GM19372 (cell line): ENCODE results near the gene TBX1.
A peak's percentile ranks its signal among the peaks of the same experiment; 100 is the strongest.

Experiments used
- ATAC-seq: cut with Tn5 transposase; IDR thresholded peaks from one replicate; pipeline ENCODE4 v1.9.1; 2021; ENCODE audit warnings: mild to moderate bottlenecking, low read depth, moderate library complexity; ENCODE audit not compliant: unreplicated experiment

The TBX1 gene

DNA sequence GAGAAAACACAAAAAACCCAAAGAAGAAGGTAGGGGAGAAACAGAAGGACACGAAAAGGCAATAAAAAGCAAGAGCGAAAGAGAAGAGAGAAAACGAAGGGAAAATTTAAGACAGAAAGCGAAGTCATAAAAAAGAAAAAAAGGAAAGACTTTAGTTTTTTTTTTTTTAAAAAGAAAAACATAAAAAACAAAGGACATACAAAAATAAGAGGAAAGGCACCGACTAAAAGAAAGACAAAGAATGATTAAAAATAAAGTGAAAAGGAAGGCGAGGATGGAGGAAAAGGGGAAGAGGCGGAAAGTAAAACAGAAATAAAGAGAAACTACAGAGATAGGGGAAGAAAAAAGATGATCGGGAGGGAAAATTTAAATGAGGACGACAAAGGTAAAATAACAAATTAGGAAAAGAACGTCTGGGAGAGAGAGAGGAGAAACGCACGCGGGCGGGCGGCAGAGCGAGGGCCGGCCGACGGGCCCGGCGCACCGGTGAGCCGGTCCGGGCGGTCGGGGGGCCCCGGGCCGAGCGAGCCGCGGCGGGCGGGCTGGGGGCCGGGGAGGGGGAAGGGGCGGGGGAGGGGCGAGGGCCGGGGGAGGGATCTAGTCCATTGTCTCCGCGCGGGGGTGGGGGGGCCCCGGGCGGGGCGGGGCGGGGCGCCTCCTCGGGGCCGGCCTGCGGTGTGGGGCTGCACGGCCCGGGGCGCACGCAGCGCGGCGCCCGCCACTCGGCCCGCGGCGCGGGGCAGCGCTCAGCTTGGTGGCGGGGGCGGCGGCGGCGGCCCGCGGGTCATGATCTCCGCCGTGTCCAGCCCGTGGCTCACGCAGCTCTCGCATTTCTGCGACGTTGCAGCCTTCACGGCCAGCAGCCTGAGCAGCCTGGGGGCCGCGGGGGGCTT lies at the start of gene TBX1:
Gene TBX1 (plus strand): TSS at position 721 of the 893 bp plus-strand sequence. CDS start 66 bp downstream, at position 787.
- ATAC-seq, result no peak

DNA sequence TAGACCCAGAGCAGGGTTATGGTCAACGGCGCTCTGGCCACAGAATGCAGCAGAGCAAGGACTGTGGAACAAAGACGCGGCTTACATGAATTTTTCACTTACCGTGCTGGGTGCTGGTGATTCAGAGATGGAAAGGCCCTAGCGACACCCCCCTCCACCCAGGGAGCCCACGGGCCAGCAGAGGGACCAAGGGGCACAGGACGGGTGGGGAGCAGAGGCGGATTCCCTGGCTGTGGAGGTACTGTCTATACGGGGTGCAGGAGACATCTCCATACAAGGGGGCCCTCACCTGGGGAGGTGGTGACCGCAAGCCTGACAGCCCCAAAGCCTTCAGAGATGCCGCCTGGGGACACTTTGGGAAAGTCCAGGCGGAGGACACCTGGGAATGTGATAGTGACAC lies 47.3 kb upstream of the TBX1 start:
- no peak for ATAC-seq

DNA sequence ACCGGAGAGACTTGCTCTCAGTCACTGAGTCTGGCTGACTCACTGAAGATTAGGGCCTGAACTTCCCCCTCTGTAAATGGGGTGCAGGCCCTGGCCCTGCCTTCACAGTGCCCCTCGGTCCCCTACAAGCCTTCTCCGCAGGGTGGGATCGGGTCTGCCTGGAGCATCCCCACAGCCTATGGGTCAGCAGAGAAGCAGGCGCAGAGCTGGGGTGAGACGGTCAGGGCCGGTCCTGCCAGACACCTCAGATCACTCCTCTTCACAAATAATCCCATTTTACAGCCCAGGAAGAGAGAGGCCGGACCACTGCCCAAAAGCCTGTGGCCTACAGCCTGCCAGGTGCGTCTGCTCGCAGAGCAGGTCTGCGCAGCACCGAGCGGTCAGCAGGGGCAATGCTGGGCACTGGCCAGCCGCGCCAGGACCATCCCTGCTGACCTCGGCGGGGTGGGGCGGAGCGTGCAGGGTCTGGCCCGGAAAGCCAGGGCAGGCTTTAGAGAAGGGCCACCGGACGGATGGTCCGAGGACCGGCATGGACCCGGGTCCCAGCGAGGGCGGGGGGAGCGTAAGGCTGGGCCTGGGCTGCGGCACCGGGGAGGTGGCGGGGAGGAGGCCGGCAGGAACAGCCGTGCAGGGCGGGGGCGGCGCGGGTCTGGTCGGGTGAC lies 46.8 kb upstream of the TBX1 start:
- no peak for ATAC-seq

DNA sequence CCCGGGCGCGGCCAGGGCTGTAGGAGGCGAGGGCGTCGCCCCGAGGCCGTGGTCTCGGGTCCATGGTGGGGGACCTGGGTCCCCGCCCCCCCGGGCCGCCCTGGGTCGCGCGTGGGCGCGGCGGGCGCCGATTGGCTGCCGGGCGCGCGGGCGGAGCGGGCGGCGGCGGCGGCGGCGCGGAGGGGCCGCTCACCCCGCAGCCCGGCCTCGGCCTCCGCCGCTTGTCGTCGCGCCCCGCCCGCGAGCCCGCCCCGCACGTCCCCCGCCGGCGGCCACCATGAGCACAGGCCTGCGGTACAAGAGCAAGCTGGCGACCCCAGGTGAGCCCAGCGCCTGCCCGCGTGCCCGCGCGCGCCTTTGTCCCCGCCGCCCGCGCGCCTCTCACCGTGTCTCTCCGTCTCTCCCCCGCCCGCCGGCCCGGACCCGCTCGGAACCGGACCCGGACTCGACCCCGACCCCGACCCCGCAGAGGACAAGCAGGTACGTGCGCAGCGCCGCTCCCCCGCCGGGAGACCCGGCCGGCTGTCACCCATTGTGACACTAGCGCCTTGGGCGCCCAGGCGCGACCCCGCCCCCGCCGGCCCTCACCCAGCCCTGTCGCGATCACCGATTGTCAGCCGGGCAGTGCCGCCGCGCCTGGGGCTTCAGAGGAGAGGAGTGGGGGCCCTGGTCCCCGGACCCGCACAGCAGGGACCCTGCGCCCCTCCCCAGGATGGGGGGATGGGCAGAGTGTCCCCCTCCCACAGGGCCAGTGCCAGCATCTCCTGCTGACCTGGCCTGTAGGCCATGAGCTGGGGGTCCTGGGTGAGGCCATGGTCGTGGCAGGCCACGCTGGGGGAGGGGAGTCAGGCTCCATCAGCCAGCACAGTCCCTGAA lies 46.0 kb upstream of the TBX1 start, which contains the start of gene SEPTIN5:
Gene SEPTIN5 (plus strand): TSS at position 192 of the 876 bp plus-strand sequence. CDS start 86 bp downstream, at position 278.
- ATAC-seq, result no peak

DNA sequence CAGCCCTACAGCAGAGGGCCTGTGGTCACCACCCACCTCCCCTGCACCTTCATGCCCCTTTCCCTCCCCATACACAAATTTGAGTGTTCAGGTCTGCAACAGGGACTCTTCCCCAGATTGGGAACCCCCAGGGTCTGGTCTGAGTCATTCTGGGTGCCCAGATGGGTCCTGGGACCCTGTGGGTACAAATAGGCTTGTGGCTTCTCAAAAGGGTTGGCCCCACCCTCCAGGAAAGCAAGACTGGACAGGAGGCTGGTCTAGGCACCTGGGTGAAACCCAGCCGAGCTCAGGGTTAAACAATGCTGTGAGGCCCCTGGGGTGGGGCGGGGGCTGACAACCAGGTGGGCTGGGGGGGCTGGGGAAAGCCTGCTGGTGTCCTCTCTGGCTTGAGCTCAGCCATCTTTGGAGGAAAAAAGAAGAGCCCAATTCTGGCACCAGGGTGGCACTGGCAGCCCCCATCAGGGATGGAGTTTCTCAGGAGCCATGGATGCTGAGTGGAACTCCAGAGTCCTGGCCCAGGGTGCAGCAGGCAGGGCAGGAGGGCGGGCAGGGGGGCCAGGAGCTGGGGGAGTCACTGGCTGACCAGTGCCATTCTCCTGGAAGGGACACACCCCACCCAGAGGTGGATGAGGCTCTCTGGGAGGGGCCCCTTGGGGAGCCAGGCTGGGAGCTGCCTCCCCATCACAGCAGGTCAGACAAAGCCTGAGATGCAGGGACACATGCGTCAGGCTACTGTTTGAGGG lies 45.2 kb upstream of the TBX1 start:
- no peak for ATAC-seq

DNA sequence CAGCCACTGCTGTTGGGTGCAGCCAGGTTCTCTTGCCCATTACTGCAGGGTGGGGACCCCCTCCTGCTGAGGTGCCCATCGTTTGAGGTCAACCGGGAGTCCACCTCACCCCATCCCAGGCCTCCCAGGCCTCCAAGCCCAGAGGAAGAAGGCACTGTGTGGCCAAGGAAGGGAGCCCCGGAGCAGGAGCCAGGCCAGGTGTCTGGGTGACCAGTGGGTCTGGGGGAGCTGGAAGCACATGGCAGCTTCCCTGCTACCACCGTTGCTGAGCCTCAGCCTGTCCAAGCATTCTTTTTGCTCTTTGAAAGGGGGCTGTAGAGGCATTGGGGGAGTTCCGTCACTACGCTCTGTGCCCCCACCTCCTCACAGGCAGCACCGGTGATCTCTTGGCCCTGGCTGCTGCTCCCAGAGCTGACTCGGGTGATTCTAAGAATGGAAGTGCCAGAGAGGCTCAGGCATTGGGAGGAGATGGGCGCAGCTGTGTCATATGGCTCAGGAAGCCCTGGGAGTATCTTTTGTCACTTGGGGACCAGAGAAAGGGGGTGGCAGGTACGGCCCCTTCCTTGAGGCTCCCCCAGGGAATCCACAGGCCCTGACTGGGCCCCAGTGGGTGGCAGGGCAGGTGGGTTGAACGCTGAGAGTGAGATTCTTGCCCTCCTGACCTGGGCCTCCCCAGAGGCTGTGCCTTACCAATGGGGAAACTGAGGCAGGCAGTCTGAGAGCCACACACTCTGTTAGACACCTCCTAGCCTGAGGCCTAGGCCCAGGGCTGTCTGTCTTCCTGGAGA lies 44.3 kb upstream of the TBX1 start:
- ATAC-seq, result no peak

DNA sequence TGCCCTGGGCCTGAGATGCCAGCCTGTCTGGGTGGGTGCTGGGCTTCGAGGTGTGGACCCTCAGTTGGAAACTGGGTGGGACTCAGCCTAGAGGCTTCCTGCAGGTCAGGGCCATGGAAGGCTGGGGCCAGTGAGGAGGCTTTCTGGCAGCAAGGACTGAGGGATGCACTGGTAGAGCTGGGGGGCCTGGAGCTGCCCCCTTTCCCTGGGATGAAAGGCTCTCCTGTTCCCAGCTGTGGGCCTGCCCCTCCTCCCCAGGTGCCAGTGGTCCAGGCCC lies 43.8 kb upstream of the TBX1 start:
- no peak for ATAC-seq

DNA sequence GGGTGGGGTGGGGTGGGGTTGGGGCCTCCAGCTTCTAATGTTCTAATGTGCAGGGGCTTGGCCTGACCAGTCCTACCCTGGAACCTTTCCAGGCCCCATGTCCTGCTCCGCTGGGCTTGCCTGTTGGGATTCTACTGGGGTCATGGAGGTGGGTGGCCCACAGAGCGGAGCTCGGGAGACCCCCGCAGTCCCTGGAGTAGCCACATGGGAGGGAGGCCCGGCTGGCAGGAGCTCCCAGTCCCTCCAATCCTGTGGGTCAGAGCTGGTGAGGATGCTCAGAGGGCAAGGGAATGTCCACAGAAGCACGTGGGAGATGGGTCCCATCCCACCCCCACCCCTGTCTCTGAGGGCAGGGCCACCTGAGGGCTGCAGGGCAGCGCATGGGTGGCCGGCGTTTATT lies 43.4 kb upstream of the TBX1 start:
- no peak for ATAC-seq

DNA sequence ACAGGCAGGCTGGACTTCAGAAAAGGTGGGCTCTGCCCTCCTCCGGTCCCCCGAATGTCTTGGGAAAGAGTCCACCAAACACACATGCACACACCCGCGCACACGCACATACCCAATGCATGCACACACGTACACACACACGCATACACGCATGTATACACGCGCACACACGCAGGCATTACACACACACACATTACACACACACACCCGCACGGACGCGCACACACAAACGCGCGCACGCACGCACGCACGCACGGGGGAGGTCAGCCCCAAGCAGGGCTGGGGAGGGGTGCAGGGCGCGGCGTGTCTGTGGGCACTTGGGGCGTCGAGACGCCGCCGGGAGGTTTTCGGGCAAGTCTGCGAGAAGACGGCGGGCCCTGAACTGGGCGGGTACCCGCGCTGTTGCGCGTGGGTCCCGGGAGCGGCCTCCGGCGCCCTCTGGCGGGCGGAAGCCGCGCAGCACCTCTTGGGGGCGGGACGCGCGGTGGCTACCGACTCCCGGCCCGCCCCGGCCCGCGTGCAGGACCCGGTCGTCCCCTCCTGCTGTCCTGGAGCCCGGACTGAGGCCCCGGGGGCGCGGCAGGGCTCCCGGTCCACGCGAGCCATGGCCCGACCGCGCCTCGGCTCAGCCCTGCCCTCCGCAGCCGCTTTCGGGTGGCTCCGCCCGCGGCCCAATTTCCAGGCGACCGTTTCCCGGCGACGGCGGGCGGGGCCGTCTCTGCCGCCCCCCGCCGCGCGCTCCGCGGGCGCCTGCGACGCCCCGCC lies 42.7 kb upstream of the TBX1 start:
- peak; percentile 53 for ATAC-seq

DNA sequence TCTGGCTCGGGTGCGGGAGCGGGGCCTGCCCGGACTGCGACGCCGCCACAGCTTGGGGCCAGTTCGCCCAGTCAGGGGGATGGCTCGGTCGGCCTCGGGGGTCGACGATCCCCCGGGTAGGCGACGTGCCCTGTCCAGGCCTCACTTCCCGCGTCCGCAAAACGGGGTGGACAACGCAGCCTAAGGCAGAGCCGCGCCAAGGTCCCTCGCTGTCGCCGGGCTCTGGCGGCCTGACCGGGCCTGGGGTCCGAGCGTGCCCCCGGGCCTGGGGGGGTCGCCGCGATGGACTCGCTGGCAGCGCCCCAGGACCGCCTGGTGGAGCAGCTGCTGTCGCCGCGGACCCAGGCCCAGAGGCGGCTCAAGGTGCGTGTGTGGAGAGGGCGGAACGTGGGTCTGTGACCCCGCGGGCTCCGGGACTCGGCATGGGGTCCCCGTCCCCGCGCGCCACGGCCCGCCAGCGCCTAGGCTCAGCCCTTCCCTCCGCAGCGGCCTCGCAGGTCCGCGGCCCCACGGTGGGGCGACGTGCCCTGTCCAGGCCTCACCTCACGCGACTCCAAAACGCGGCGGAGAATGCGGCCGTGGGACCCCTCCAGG lies 42.0 kb upstream of the TBX1 start:
- no peak for ATAC-seq

DNA sequence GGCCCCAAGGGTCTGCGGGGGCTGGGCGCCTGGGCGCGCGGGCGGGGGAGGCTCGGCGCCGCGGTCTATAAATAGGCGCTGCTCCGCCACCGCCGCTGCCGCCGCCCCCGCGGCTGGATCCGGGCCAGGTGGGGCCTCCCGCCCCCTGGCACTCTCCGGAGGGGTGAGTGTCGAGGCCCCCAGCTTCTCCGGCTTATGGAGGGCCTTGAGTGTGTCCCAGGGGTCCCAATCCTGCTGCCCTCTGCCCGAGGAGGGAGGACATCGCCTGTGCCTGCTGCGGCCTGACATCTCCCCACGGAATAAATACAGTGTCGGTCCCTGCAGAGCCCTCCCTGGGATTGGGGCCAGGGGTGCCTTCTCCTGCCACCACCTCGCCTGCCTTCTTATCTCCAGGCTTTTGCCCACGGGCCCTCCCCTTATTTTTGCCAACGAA lies 41.5 kb upstream of the TBX1 start:
- ATAC-seq, result no peak

DNA sequence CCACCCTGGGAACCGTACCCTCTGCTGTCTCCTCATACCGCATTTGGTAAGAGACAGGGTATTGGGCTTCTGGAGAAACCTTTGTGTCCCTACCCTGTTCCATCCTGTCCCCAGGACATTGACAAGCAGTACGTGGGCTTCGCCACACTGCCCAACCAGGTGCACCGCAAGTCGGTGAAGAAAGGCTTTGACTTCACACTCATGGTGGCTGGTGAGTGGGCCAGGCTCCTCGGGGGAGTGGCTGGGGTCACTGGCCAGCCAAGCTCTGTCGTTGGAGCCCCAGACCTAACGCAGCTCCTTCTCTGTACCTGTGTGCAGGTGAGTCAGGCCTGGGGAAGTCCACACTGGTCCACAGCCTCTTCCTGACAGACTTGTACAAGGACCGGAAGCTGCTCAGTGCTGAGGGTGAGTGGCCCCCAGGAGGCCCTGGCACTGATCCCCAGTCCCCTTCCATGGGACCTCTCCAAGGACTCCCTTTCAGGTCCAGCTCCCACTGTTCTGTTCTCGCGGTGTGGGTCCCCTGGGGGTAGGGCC lies 41.0 kb upstream of the TBX1 start:
- ATAC-seq, result no peak

DNA sequence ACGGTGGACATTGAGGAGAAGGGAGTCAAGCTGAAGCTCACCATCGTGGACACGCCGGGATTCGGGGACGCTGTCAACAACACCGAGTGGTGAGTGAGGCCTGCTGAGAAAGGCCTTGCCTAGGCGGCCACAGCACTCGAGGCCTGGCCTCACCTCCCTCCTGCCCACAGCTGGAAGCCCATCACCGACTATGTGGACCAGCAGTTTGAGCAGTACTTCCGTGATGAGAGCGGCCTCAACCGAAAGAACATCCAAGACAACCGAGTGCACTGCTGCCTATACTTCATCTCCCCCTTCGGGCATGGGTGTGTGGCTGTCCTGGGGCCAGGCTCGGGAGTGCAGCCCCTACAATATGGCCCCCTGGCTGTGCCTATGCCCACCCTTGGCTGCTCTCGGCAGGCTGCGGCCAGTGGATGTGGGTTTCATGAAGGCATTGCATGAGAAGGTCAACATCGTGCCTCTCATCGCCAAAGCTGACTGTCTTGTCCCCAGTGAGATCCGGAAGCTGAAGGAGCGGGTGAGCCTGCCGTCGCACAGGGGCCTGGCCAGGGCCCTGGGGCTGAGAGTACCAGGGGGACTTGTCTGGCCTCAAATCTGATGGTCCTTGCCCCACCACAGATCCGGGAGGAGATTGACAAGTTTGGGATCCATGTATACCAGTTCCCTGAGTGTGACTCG lies 40.3 kb upstream of the TBX1 start:
- no peak for ATAC-seq

DNA sequence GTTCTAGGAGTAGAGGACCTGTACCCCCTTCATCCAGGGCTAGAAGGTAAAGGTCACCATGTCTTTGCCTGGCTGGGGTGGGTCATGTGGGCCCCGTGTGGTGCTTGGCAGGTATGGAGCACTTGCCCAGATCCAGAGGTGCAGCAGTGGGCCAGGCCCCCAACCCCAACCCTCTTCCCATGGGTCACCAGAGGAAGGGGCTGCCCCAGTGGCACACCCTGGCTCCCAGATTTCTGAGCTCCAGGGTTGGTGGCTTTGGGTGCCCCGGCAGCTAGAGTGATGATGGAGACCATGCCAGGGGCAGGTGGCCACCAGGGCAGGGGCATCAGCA lies 39.6 kb upstream of the TBX1 start:
- ATAC-seq, result no peak

DNA sequence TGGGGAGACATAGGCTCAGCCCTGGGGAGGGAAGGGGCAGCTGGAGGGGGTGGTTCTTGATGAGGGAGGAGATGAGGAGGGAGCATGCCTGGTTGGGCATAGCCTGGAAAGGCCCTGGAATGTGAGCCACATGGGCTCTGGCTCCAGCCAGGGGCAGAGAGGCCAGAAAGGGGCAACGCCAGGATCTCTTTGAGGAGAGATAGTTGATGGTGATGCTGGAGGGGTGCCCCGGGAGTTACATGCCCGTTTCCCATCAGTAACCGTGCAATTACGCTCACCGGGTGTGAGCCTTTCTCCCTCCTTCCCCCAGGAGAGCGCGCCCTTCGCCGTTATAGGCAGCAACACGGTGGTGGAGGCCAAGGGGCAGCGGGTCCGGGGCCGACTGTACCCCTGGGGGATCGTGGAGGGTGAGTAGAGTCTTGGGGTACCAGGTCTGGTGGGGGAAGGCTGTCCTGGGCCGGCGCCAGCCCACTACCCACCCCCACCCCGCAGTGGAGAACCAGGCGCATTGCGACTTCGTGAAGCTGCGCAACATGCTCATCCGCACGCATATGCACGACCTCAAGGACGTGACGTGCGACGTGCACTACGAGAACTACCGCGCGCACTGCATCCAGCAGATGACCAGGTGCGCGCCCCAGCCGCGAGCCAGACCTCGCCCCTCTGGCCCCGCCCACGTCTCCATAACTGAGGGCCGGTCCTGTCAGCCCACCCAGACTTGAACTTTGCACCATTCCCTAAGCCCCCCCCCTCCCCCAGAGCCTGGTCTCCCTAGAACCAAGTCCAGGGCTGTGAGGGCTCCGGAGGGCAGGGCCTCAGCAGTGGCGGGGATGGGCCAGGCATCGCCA lies 39.0 kb upstream of the TBX1 start:
- no peak for ATAC-seq

DNA sequence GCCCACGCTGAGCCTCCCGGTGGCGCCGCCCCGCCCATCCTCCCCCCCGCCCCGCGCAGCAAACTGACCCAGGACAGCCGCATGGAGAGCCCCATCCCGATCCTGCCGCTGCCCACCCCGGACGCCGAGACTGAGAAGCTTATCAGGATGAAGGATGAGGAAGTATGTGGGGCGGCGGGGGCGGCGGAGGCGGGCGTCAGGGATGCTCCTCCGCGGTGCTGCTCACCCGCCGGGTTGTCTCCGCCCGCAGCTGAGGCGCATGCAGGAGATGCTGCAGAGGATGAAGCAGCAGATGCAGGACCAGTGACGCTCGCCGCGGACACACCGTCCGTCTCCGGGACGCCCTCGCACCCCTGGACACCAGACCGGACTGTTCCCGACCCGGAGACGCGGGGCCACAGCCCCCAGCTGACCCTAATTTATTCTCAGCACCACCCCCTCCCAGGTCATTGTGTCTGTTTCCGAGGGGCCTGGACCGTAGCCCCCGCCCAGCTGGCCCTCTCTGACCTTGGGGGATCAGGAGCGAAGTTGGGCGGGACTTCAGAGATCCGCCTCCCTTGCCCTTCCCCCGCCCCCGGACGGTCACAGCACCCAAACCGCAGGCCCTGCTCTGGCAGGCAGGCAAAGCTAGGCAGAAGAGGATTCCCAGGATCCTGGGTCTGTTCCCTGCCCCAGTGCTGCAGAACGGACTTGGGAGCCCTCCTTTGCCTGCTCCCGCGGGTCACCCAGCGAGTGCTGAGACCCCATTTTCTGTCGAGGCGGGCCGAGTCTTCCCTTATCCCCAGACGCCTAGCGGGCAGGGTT lies 38.2 kb upstream of the TBX1 start:
- ATAC-seq, result no peak
